ENCODE measurements around the gene MXD4. TPM values are rescaled to one million over a fixed set of nuclear protein-coding genes. Genes with fewer than 3 reads are reported as not detected.

Gene MXD4
- total and polyA plus RNA-seq, 2 experiments from 2014 or later: 6.9 to 19.9 TPM

- H3F3A ChIP-seq (replicated peaks; ENCODE audit: low read depth): no peaks in the 10 kb centered on the region
- peaks cover 16% of the 10 kb centered on the region for H3K36me3 Mint-ChIP-seq (ENCODE audit: low read depth)
- TF ChIP-seq NANOG (IDR thresholded peaks at IDR 0.05; ENCODE audit: borderline replicate concordance) (no peak), CTCF (conservative IDR thresholded peaks at IDR 0.05; ENCODE audit: low read depth in 2 of 2) (no peak), STAT1 (IDR thresholded peaks at IDR 0.05; ENCODE audit: unreplicated experiment) (no peak), ZNF462 (CRISPR knock-in tag; IDR thresholded peaks at IDR 0.05) (no peak), EZH2phosphoT487 (IDR thresholded peaks at IDR 0.05; ENCODE audit: unreplicated experiment) (no peak), ZNF331 (CRISPR knock-in tag; IDR thresholded peaks at IDR 0.05; ENCODE audit: low read depth) (no peak), REST (IDR thresholded peaks at IDR 0.05; ENCODE audit: unreplicated experiment) (no peak), JUNB (IDR thresholded peaks at IDR 0.05; ENCODE audit: unreplicated experiment) (no peak), POLR2AphosphoS5 (IDR thresholded peaks at IDR 0.05; ENCODE audit: low read depth) (no peak), ETS1 (IDR thresholded peaks at IDR 0.05) (no peak), CREB1 (CRISPR knock-in tag; IDR thresholded peaks at IDR 0.05; ENCODE audit: low read depth) (no peak), EZH2 (IDR thresholded peaks at IDR 0.05; ENCODE audit: low read depth, unreplicated experiment) (no peak), ZNF114 (CRISPR knock-in tag; IDR thresholded peaks at IDR 0.05) (no peak)
- H3K4me3 Mint-ChIP-seq: no peak overlapping the region
- H3K4me3 ChIP-seq: no peak overlapping the region
- ATAC-seq (no peak), DNase-seq (ENCODE audit: low spot score) (no peak)
- H3K27me3 ChIP-seq (ENCODE audit: insufficient read depth): no peaks in the 10 kb centered on the region
- no peak overlapping the region for H2AFZ ChIP-seq
- no peaks in the 10 kb centered on the region for H3K9me2 ChIP-seq (ENCODE audit: insufficient read depth)
- H3K4me1 ChIP-seq (ENCODE audit: insufficient read depth): peaks cover 3% of the 10 kb centered on the region
- H3K36me3 ChIP-seq (ENCODE audit: insufficient read depth): no peaks in the 10 kb centered on the region; the same call in 1 of the 2 replicates
- peaks cover 8% of the 10 kb centered on the region for H3K27me3 Mint-ChIP-seq (ENCODE audit: insufficient read depth, low read depth, poor library complexity)
- peaks cover 3% of the 10 kb centered on the region for H4K20me1 ChIP-seq (replicated peaks; ENCODE audit: insufficient read depth)
- H3K27ac ChIP-seq (ENCODE audit: low read depth): no peak overlapping the region
- H3K4me1 Mint-ChIP-seq: peaks cover 2% of the 10 kb centered on the region
- H3K4me2 ChIP-seq: no peak overlapping the region
- no peak overlapping the region for H3K27ac Mint-ChIP-seq
- peaks cover 24% of the 10 kb centered on the region for H3K9me3 Mint-ChIP-seq
- H3K79me2 ChIP-seq (replicated peaks; ENCODE audit: insufficient read depth): peaks cover 7% of the 10 kb centered on the region
Observed at GRCh38 chr4:2245787-2246275, 16.1 kb downstream of the MXD4 start.
